GM19452 (cell line): ENCODE results near the gene SF3A1.
"Not testable (repeated sequence)": the region's sequence is repeated elsewhere in the genome, so short reads cannot be mapped to it uniquely, and the experiment has no call there.

Source experiments
- ATAC-seq: cut with Tn5 transposase; IDR thresholded peaks from one replicate; pipeline ENCODE4 v1.9.1; 2021; ENCODE audit not compliant: unreplicated experiment

SF3A1 gene, protein sequence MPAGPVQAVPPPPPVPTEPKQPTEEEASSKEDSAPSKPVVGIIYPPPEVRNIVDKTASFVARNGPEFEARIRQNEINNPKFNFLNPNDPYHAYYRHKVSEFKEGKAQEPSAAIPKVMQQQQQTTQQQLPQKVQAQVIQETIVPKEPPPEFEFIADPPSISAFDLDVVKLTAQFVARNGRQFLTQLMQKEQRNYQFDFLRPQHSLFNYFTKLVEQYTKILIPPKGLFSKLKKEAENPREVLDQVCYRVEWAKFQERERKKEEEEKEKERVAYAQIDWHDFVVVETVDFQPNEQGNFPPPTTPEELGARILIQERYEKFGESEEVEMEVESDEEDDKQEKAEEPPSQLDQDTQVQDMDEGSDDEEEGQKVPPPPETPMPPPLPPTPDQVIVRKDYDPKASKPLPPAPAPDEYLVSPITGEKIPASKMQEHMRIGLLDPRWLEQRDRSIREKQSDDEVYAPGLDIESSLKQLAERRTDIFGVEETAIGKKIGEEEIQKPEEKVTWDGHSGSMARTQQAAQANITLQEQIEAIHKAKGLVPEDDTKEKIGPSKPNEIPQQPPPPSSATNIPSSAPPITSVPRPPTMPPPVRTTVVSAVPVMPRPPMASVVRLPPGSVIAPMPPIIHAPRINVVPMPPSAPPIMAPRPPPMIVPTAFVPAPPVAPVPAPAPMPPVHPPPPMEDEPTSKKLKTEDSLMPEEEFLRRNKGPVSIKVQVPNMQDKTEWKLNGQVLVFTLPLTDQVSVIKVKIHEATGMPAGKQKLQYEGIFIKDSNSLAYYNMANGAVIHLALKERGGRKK

DNA sequence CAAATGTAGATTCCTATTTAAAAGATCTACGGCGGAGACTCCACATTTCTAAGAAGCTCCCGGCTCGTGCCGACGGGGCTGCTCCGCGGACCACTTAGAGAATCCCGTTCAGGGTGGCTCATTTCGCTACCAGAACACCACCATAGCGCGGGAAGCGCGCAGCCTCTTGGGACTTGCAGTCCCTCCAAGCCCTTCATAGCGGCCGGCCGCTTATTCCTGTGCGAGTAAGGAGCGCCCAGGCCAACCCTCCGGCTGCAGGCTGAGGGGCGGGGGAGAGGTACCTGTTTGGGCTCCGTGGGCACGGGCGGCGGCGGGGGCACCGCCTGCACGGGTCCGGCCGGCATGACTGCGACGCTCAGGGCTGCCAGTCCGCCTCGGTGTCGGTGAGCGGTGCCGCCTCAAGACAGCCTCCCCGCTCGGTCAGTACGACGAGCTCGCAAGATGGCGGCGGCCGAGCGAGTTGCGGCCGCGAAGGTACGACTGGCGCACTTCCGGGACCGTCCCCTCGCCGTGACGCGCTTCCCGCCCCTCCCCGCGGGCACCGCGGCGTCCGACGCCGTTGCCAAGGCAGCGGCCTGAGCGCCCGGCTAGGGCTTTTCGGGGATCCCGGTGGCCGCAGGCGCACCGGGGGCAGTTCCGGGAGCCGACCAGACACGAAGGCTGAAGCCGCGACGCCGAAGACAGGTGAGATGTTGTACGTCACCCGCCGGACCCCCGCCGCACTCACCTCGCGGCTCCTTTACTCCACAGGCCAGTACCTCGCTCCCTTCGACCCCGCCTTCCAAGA lies at the start of gene SF3A1, which contains the start of gene CCDC157:
TSS of gene SF3A1 (minus strand) at position 446 of the 787 bp plus-strand sequence. CDS start at position 344, 102 bp downstream.
TSS of gene CCDC157 (plus strand) at position 559 of the 787 bp plus-strand sequence. CDS start 8,994 bp downstream, outside the sequence.
- peak; percentile 91 for ATAC-seq

DNA sequence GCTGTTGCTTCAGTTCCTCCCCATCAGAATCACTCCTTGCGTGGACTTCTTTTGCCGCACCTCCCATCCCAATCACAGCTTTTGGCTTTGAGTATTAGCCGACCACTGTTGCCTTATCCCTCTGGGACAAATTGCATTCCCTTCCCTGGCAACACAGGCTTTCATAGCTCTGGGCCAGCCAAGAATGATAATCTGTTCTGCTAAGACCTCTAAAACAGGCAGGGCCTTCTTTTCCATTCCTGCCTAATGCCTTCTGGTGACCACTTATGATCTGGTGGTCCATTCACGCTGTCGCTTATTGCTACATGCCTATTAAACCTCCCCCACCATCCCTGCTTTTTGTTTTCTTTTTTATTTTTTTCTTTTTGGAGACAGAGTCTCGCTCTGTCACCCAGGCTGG lies 49.7 kb upstream of the SF3A1 start:
- ATAC-seq: no peak

DNA sequence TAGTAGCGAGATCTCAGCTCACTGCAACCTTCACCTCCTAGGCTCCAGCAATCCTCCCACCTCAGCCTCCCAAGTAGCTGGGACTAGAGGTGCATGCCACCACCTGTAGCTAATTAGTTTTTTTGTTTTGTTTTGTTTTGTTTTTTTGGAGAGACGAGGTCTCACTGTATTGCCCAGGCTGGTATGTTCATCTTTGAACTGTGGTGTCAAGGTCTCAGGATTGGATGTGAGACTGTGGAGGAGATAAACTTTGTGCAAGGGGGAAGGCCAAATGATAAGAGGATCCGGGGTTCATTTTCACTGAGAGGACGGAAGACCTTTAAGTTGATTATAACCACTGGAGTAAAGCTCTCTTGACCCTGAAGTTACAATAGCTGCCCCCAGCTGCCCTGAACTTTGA lies 49.0 kb upstream of the SF3A1 start:
- no peak for ATAC-seq

DNA sequence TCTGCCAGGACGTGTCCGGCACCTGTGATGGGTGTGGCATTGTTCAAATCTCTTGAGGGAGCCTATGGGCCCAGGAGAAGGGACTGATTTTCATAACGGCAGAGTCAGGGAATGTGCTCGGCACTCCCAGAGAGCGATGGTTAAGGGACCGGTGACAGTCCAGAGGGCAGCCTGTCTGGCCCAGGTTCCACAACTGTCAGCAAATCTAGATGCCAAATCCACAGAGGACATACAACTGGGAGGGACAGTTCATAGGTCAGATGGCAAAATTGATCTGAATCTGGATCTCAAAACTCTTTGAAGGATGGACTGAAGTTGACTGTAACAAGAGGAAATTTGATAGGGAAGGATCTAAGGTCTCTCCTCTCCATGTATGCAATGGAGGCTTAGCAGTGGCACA lies 47.6 kb upstream of the SF3A1 start:
- no peak for ATAC-seq

DNA sequence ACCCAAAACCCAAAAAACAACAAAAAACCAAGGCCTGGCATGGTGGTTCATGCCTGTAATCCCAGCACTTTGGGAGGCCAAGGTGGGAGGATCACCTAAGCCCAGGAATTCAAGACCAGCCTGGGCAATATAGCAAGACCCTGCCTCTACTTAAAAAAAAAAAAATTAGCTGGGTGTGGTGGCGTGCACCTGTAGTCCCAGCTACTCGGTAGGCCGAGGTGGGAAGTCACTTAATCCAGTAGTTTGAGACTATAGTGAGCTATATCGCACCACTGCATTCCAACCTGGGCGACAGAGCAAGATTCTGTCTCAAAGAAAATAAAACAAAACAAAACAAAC lies 46.0 kb upstream of the SF3A1 start:
- ATAC-seq: not testable (repeated sequence)

DNA sequence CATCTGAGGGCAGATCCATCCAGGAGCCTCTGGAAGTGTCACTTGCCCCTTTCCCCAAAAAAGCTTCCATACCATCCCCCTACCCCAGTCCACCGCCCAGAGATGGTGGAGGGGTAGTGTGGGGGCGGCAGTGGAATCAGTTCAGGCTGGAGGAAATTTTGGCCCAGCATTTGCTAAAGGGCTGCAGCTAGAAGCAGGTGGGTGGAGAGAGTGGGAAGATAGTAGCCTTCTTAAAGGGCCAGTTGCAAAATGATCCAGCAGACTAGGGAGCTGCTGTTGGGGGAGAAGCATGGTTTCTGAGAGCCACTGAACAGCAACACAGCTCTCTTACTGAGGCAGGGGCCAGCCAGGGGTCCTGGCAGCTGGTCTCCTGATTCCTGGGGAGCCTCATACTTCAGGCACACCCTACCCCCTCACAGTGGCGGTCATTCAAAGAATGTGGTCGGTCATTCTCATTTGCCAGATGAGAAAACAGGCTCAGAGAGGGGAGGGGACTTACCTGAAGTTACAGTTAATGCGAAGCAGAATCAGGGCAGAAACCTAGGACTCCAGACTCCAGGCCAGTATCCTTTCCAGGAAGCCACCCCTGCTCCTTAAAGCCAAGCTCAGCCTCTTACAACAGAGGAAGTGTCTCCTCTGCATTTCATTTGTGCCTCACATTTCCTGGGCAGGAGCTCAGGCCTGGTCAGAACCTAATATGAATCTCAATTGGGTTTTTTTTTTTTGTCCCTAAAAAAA lies 45.5 kb upstream of the SF3A1 start:
- ATAC-seq: no peak

DNA sequence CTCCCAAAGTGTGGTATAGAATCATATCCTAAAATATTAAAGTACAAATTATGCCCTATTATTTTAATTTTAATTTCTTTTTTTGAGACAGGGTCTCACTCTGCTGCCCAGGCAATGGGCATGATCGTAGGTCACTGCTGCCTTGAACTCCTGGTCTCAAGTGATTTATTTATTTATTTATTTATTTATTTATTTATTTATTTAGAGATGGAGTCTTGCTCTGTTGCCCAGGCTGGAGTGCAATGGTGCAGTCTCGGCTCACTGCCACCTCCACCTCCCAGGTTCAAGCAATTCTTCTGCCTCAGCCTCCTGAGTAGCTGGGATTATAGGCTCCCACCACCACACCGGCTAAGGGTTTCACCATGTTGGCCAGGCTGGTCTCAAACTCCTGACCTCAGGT lies 44.3 kb upstream of the SF3A1 start:
- not testable (repeated sequence) for ATAC-seq

DNA sequence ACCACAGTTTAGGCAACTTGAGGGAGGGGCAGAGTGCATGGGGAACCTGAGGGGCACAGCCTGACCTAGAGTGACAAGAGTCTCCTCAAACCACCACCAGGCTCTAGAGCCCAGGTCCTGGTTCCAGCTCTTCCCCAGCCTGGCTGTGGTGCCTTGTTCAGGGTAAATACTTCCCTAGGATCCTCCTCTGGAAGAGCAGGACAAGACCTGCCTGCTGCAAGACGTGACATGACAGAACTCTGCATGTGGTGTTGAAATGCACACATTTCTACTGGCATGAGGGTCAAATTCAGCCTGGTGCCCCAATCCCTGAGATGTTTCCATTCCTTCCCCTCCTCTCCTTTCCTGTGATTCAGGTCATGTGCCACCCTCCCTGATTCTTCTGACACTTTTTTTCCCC lies 43.5 kb upstream of the SF3A1 start:
- no peak for ATAC-seq

DNA sequence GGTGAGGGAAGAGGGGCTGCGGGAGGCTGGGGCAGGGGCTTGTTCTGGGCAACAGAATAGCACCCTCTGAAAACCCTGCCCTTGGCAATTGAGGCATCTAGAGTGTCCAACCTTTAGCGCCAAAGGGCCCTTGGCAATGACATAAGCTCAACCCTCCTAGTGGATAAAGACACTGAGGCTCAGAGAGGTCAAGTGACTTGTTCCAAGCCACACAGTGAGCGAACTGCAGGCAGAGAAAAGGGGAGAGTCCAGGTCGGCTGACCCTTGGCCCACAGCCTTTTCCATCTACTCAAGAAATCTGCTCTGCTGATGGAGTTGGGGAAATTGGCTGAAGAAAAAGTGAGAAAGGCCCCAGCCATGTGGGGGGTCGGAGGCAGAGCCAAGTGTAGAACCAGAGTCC lies 43.0 kb upstream of the SF3A1 start:
- no peak for ATAC-seq

DNA sequence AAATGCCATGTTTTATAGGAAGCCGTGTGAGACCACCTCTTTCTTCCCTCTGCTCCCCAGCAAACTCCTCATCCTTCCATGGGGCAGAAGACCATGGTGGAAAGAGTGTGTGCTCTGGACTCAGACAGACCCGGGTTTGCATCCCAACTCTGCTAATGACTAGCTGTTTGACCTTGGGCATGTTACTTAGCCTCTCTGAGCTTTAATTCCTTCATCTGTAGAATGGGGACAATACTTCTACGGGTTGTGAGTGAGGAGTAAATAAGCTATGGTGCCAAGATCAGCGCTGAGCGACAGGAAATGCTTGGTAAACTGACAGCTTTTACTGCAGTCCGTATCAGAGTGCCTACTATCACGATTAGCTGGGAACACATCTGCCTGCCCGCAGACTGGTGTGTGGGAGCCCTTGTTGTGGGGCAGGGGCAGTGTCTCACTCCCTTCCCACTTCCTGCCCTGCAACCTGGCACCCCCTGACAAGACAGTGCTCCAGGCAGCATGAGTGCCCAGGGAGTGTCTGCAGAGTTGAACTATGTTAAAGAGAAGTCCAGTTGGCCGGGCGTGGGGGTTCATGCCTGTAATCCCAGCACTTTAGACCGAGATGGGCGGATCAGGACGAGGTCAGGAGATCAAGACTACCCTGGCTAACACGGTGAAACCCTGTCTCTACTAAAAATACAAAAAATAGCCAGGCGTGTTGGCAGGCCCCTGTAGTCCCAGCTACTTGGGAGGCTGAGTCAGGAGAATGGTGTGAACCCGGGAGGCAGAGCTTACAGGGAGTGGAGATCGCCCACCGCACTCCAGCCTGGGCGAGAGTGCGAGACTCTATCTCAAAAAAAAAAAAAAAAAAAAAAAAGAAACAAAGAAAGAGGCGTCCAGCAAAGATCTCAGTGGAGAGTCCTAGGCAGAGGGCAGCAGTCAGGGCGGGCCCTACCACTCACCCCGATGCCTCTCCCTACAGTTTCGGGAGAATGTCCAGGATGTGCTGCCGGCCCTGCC lies 42.3 kb upstream of the SF3A1 start:
- ATAC-seq: no peak

DNA sequence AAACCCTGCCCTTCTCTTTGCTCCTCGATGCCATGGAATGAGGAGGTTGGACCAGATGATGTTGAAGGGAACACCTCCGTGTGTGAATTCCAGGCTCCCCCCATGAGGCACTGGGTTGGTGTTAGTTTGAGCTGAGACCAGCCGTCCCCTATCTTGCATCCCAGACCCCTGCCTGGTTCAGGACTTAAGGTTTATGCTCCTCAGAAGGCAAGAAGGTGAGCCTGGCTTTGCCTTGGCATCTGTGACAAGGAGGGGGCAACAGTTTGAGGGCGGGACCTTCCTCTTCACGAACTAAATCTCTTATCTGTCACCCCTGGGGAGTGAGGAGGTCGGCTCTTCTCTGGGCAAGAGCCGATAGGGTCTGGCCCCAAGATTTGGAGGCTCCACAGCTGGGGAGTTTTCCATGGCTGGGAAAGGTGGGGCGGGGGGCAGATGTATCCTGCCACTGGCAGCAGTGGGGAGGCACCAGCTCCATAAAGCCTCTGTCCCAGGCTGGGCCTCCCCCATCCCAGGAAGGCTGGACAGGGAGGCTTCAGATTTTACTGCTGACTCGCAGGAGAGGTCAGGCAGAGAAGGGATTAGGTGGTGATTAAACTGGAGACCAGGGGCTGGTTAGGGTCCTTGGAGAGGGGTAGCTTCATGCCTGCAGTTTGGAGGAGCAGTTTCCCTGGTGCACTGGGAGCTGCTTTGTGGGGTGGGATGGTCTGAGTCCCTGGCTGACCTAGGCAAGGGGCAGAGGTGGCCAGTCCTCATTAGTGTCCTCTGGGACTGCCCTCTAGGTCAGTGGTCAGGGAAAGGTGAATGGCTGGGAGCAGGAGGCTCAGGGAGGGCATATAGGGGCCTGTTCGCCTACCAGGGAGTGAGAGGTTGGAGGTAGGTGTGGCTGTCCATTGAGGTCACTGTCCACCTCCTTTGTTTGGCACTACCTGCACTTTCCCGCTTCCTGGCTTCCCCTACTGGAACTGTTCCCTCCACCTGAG lies 41.3 kb upstream of the SF3A1 start:
- no peak for ATAC-seq

DNA sequence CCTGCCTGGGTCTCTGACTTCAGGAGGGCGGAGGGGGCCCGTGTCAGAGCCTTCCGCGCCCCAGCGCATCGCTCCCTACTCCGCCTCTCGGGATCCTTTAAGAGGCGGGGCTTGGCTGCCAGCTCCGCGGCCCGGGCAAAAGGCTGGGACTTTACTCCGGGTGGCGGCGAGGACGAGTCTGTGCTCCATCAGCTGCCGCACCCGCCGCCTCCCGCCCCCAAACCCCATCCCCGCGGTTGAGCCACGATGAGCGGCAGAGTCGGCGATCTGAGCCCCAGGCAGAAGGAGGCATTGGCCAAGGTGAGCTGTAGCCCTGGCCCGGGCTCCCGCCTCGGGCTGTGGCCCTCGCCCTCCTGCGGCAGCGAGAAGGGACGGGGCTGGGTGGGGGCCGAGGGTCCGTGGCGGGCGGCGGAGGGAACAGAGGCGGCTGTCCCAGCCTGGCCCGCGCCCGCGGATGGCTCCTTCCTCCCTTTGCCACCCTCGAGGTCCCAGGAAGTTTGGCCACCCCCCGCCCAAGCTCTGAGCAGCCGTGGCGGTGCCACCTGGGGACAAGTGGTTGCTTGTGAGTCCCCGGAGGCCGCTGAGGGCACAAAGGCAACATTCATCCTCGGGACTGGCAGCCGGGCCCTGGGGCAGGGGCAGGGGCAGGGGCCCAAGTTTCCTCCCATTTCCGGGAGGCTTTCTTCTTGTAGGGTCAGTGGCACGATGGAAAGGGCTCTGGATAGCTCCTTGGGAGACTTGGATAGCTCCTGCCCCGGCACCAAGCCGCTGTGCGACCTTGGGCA lies 40.4 kb upstream of the SF3A1 start, which contains the start of gene SEC14L2:
TSS of gene SEC14L2 (plus strand) at position 148 of the 785 bp plus-strand sequence. CDS start at position 247, 99 bp downstream.
- ATAC-seq: no peak

DNA sequence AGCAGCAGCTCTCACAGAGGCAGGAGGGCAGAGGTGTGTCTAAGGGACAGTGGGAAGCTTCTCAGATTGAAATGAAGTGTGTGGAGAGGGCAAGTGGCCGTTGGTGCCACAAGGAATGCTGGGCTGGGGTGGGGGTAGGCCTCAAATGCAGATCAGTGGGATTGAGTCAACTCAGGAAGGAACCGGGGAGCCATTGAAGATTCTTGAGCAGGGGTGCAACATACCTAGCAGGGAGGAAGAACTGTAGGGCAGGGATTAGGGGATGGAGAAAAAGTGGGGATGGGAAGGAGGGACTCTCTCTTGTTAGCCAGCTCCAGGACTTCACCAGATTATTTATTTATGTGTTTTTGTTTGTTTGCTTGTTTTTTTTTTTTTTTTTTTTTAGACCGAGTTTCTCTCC lies 37.2 kb upstream of the SF3A1 start:
- ATAC-seq: no peak

DNA sequence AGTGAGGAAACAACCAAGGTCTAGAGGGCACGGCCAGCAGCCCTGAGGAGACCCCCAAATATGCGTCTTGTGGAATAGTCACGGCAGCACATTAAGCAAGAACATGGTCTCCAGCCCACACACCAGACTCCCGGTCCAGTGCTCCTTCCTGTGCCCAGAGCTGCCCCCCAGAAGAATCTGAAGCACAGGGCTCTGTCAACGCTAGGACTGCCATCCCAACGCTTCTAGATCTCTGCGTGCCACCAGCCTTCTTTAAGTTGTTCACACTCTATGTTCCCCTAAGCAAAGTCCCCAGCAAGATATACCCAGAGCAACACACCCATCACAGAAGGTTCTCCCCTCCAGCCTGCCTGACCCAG lies 36.6 kb upstream of the SF3A1 start:
- no peak for ATAC-seq

DNA sequence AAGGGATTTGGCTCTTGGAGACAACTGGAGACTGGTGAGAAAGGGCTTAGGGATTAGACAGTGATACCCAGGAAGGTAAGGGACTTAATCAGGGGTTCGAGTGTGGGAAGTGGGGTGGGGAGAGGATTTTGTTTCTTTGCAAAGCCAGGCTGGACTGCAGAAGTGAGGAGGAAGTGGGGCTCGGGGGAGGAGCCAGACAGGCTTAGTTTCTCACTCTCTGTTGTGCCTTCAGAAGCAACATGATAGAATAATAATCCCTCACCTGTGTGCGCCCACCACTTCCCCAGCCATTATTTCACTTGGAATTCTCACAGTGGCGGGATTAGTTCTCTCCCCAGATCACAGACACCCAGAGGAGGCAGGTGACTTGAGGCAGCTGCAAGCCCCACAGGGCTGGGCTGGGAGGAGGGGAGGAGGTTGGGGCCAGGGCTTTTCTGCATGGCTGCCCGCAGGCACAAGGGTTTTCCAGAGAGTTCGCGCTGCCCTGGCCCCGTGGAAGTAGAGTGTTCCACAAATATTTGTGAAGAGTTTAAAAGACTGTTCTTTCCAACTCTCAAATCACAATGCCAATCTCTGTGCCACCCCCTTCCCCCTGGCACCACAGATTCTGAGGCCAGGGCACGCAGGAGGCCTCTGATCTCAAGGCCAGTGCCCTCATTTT lies 36.1 kb upstream of the SF3A1 start:
- no peak for ATAC-seq

DNA sequence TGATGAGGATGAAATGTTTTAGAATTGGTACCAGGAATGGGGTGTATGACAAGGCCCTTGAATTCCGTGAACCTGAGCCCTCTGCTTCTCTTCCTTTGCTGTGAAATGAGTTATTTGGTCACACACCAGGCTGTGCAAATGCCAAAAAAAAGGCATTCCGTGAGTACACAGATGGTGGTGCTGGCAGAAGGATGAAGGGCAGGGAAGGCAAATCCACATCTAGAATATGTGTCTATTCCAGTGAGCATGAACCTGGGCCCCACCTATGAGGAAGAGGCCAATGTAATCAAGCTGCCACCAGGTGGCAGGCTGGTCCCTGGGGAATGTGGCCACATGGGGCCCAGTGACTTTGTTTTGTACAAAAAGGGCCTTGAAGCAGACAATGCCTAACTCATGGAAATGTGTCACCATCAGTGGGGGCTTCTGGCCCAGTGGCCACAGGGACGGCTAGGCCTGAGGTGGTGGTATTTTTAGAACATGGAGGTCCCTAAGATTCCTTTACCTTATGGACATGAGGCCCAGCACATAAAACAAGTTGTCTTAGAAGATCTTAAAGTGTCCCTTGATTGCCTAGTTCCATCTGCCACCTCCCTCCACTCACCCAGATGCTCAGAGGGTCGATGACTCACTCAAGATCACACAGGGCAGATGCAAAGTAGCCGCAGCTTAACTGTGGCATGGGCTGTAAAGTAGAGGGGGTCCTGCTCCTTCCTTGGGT lies 34.4 kb upstream of the SF3A1 start:
- no peak for ATAC-seq
